Renal pelvis (tissue), 4 donors: ENCODE data around the gene HTRA2. TPM values are rescaled to one million over a fixed set of nuclear protein-coding genes. Genes with fewer than 3 reads are reported as not detected.
A peak's percentile ranks its signal among the peaks of the same experiment; 100 is the strongest.

Experiments
- DNase-seq: peaks from one replicate; pipeline ENCODE4 v3.0.0-alpha.2; 2013
- polyA plus RNA-seq, 3 donors: library from polyadenylated mRNA; unstranded; fragments of 120-200 nt; gene quantifications; one replicate each; pipeline ENCODE4 v1.2.1, GENCODE V29; 2013; ENCODE audit not compliant: insufficient read length in 3 of 3

The HTRA2 gene
- polyA plus RNA-seq, 3 donors: 34.8 to 37.9 (median 37.0) TPM

- no peak for DNase-seq
Measured at GRCh38 chr2:74498500-74499266, 31.1 kb upstream of the HTRA2 start.

DNA sequence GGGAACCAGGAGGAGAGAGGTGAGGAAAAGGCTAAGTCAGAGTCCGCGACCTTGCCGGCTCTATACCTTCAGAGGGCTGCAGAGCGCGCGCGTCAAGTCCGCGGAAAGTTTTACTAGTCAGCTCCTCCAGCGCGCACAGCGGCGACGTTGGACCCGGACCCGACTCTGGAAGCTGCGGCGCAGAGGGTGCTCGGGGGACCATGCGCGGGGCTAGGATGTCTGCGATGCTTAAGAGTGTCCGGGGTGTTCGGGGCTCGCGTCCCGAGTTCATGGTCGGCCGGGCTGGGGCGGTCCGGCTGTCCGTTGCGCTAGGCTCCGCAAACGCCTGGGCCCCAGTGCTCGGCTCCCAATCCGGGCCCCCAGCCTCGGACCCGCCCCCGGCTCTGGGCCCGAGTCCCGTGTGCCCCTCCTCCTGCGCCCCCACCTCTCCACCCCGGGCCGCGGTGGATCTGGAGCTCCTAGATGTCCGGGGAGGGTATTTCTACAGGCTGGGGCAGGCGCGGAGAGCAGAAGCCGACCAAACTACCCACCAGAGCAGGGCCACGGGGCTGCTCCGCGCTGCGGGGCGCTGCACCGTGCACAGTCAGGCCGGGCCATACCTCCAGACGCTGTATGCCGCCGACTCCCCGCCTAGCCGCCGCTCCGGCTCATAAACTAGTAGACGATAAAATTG is 30.3 kb upstream of the HTRA2 start, which contains the start of gene LBX2:
TSS of gene LBX2 (minus strand) at position 337 of the 673 bp plus-strand sequence. CDS start at position 271, 66 bp downstream.
- no peak for DNase-seq

GRCh38 chr2:74499940-74500577 is 29.7 kb upstream of the HTRA2 start:
- DNase-seq: no peak

DNA sequence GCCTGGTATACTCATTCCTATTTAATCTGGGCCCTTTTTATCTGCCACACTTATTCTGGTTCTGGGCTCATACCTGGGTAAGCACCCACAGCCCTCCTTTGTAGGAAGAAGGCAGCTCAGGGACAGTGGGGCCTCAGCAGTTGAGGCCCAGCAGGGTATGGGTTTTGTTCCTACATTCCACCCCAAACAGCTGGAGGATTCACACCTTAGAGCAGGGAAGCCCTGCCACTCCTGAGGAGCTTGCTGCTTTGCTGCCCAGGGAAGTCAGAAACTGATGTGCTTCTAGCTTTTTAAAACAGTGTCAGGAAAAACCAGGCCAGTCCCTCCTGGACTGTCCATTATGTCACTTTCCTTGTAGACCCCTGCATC is 29.2 kb upstream of the HTRA2 start:
- DNase-seq: no peak

DNA sequence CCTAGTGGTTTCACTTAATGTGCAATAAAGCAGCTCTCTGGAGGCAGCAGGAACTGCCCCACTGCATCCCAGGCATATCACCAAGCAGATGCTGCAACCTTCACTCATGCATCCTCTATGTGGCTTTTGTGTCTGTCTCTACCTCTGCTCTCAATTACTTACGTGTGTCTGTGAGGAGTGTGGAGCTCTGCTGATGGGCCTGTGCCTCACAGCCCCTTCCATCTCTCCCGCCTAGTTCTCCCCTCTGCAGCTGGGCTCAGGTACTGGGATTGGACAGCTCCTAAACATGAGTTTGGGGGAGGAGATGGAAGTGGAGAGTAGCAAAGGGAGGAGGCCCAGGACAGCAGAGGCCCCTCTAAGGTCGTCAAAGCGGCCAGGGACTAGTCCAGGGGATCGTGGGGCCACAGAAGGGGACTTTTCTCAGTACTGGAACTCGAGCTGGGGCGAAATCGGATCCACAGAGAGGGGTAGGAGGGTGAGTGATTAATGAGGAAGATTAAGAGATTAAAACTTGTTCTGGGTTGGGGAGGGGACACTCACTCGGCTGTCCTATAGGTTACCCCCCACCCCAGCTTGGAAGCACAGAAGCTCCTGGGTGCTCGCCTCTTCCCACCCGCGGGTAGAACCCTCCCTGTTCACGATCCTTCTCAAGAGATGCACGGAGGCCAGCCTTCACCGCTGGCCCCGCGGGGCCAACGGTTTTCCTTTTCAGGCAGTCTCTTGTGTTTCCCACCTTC is 28.2 kb upstream of the HTRA2 start:
- no peak for DNase-seq

GRCh38 chr2:74502147-74502719 is 27.5 kb upstream of the HTRA2 start:
- DNase-seq: no peak

DNA sequence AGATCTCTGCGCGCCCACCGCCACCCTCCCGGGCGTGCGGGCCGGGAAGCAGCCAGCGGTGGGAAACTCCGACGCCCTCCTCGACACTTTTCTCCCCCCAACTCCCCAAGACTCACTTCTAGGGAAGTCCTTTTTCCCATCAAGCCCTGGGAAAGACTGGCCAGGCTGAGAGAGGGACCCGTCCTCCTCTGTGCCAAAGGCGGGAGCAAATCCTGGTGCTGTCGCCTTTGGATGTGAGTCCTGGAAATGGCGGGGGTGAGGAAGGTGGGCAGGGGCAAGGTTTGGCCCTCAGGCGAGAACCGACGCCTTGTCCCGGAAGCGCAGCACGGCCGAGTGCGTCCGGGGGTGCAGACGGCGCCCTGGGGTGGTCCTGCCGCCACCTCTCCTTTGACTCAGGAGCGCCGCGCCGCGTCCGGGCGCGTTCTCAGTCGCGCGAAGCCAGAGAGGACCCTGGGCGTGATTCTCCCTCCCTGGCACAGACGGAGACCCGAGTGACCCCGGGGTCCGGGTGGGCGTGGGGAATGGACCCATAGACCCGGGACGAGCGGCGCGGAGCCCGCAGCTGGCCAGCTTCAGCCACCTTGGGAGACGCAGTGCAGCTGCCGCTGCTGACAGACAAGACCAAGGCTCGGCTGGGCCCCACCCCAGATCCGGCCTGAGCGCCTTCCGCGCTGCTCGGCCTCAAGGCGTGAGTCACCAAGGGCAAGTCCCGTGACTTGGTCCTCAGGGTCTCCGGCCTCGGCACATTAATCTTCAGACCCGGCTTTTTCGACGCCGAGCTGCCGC is 26.8 kb upstream of the HTRA2 start:
- DNase-seq: no peak

DNA sequence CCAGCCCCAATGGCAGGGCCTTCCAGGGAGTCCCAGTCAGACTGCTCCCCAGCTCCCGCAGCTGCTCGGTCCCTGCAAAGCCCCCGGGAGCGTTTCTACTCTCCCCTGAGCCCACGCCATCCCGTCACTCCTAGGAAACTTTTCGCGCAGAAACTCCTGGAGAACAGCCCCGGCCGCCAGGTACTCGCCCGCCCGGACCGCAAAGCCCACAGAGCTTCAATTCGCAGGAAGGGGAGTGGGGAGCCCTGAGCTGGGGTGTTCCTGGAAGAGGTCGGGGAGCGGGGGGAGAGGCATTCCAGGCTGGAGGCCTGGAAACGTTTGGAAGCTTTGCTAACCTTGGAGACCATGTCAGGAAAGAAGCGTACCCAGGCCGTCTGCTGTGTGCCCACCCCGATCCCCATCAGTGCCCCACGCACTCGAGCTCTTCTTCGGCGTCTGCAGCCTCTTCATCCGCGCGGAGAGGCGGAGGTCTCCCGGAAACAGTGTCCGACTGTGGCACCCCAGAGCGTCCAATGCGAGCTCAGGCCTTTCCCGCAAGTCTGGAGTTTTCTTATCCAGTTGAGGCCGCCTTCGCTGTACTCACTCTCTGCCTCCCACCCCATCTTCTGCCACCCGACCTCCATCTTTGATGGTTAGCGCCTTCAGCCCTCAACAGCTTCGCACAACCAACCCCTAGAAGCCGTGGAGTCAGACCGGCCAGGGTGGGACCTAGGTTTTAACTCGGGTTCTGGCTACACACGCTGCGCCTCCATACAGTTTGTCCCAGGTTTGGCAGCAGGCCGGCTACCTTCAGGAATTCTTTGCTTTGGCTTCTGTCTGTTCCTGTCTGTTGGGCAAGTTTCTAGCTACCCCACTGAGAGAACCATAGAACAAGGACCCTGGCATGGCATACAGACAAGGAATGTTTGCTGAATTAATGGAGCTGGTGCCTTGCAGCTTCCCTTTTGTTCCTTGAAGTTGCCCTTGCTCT is 25.9 kb upstream of the HTRA2 start:
- DNase-seq: no peak

GRCh38 chr2:74504591-74504990 is 25.1 kb upstream of the HTRA2 start:
- no peak for DNase-seq

DNA sequence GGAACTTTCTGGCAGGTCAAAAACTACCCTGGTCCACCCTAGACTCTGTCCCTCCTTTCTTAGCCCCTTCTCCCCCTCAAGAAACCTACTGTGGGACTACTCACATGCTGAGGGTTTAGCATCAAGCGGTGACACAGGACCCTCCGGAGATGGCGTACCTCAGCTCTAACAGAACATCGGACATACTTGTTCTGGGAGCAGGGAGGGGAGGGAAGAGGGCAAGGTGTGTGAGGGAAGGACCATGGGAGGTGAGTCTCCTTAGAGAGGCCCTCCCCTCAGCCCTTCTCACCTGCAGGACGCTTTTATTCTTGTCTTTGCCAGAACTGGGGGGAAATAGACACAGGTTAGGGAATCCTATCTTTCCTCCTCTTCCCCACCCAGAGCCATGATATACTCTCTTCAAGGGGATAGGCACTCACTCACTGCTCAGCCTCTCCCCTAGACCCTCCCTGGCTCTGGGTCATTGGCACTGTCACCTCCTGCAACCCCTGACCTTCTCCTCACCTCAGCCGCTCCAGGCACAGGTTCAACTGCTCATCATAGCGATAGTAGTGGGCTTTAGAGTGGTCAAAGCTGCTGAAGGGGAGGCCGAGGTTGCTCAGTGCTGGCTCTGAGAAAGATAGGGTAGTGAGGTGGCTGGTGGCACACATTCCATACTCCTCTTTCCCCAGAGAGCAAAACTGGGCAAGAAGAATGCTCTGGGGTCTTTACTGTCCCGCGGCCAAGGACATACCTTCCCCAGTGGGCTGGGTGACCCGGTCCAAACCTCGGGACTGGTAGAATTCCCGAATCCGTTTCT is 24.1 kb upstream of the HTRA2 start:
- DNase-seq: no peak

GRCh38 chr2:74507145-74507925 is 22.4 kb upstream of the HTRA2 start, which contains the start of gene PCGF1:
Gene PCGF1 (minus strand): TSS chr2:74507695. CDS start chr2:74507668, 27 bp downstream.
- DNase-seq: peak; percentile 99

GRCh38 chr2:74507926-74508520 is 21.7 kb upstream of the HTRA2 start:
- no peak for DNase-seq

GRCh38 chr2:74510272-74510671 is 19.5 kb upstream of the HTRA2 start:
- no peak for DNase-seq

GRCh38 chr2:74511104-74511989 is 18.4 kb upstream of the HTRA2 start:
- DNase-seq: no peak

DNA sequence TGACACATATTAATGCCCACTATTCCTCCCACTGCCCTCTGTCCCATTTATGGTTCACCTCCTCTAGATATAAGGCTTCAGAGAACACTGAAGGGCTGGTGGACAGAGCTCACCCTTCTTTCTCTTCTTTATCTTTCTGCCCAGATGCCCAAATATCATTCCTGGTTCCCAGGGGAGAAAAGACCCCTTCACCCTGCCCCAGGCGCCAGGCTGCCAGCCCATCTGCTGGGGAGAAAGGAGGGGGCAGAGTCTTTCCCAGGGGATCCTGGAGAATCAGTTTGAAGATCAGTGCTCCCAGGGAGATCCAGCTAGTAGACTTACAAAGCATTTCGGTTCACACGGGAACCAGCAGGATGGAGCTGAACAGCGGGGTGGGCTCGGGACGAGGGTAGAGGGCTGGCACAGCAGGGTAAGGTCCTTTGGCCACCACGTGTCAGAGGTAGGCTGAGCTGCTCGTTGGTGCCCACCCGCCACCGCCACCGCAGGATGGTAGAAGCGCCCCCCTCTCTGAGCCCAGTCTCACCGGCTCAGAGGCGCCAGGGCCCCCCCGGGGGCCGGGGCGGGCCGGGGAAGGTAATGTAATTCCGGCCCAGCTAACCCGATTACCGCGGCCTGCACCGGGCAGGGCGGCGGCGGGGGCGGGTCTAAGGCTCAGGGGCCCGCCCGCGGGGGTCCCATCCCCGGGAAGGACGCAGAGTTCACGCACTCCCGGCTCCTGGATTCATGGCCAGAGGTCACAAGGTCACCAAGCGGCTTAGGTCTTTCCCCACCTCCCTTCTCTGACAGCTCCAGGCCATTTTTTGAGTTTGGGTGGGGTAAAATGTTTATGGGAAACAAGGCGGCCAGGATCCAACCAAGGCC is 16.8 kb upstream of the HTRA2 start:
- no peak for DNase-seq
